NCI-H1694 (cell line): ENCODE results near the gene C2orf42.
"Not testable (repeated sequence)": the region's sequence is repeated elsewhere in the genome, so short reads cannot be mapped to it uniquely, and the experiment has no call there.

Experiments
- DNase-seq: peaks from one replicate; lab custom pipeline; 2025; lab: John Stamatoyannopoulos, UW

The C2orf42 gene

DNA sequence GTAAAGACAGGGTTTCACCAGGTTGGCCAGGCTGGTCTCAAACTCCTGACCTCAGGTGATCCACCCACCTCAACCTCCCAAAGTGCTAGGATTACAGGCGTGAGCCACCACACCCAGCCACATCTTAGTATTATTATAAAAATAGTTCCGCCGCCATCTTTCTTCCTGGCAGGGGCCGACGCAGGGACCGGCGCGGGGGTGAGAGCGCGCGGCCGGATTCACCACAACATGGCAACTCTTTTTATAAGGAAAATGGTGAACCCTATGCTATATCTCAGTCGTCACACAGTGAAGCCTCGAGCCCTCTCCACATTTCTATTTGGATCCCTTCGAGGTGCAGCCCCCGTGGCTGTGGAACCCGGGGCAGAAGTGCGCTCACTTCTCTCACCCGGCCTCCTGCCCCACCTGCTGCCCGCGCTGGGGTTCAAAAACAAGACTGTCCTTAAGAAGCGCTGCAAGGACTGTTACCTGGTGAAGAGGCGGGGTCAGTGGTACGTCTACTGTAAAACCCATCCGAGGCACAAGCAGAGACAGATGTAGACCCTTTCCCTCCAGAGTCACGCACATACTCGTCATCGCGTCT, 88.4 kb downstream of the C2orf42 start:
- not testable (repeated sequence) for DNase-seq

GRCh38 chr2:70101686-70102085, 89.1 kb downstream of the C2orf42 start:
- not testable (repeated sequence) for DNase-seq

DNA sequence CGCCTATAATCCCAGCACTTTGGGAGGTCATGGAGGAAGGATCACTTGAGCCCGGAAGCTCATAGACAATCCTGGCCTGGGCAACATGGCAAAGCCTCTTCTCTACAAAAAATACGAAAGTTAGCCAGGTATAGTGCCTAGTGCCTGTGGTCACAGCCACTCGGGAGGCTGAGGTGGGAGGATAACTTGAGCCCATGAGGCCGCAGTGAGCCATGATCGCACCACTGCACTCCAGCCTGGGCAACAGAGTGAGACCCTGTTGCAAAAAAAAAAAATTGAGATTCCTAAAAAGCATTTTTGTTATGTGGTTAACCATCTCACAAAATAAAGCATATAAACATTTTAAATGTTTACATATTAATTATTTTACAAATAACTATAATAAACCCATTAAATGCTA, 89.6 kb downstream of the C2orf42 start:
- no peak for DNase-seq
